HEK293 (cell line): Measurements from ENCODE around the gene ODF2.

Experiments
- CTCF ChIA-PET: fragments of 350-600 bp; formaldehyde crosslinking; extraction: SDS; loops from one replicate; lab custom pipeline; 2021; ENCODE audit warnings: antibody characterized with exemption; lab: Yijun Ruan, JAX
- POLR2A ChIA-PET: fragments of 300-600 bp; formaldehyde crosslinking; extraction: SDS; loops from one replicate; lab custom pipeline; 2020; ENCODE audit warnings: antibody characterized with exemption, inconsistent platforms; lab: Yijun Ruan, JAX
- H3K27ac ChIP-seq: fragments of 200-500 bp; sonication (Bioruptor generic); 2 replicates; pipeline ENCODE4 v1.5.1; 2014; ENCODE audit warnings: low read depth, low read length, control low read depth, inconsistent platforms; ENCODE audit errors: extremely low read depth
- H3K36me3 ChIP-seq, 2 experiments: fragments of 200-500 bp in 1 of 2; sonication (Bioruptor generic) in 1 of 2; 1 replicate in 1 of 2; 2 replicates in 1 of 2; pipeline ENCODE4 v1.5.1; 2014 to 2017; ENCODE audit warnings: inconsistent platforms in 2 of 2, low read length in 2 of 2; ENCODE audit not compliant: control insufficient read depth in 2 of 2, insufficient read depth in 1 of 2
- H3K4me1 ChIP-seq: fragments of 200-500 bp; sonication (Bioruptor generic); 2 replicates; pipeline ENCODE4 v1.5.1; 2014; ENCODE audit warnings: mild to moderate bottlenecking, low read length, inconsistent platforms; ENCODE audit not compliant: control insufficient read depth, insufficient read depth
- H3K4me3 ChIP-seq: 2 replicates; pipeline ENCODE4 v1.5.1; 2011; ENCODE audit warnings: low read depth, mild to moderate bottlenecking, control low read depth, low read length, moderate library complexity
- H3K9me3 ChIP-seq: fragments of 200-500 bp; sonication (Bioruptor generic); 2 replicates; pipeline ENCODE4 v1.5.1; 2014; ENCODE audit warnings: low read depth, low read length, inconsistent platforms; ENCODE audit not compliant: control insufficient read depth, insufficient read depth
- GLI4 ChIP-seq: fragments of 450-650 bp; formaldehyde crosslinking; IDR thresholded peaks from 2 replicates; pipeline ENCODE4 v1.5.1; 2016; ENCODE audit warnings: missing biosample characterization, missing genetic modification characterization
- HOXA7 ChIP-seq: sonication (generic); formaldehyde crosslinking; IDR thresholded peaks from 2 replicates; pipeline ENCODE4 v1.8.1; 2022; ENCODE audit warnings: missing genetic modification reagents, borderline replicate concordance
- HOXD13 ChIP-seq: sonication (generic); formaldehyde crosslinking; IDR thresholded peaks from 2 replicates; pipeline ENCODE4 v1.8.0; 2022; ENCODE audit warnings: missing genetic modification reagents, borderline replicate concordance
- REPIN1 ChIP-seq: fragments of 450-650 bp; formaldehyde crosslinking; IDR thresholded peaks from 2 replicates; pipeline ENCODE4 v1.5.1; 2017; ENCODE audit warnings: missing biosample characterization, missing genetic modification characterization, low read depth
- YY2 ChIP-seq: fragments of 450-650 bp; formaldehyde crosslinking; IDR thresholded peaks from 2 replicates; pipeline ENCODE4 v1.5.1; 2016; ENCODE audit warnings: missing biosample characterization, missing genetic modification characterization
- ZBTB21 ChIP-seq: fragments of 450-650 bp; formaldehyde crosslinking; IDR thresholded peaks from 2 replicates; pipeline ENCODE4 v1.5.1; 2017; ENCODE audit warnings: missing biosample characterization, missing genetic modification characterization
- ZNF121 ChIP-seq: fragments of 450-650 bp; formaldehyde crosslinking; IDR thresholded peaks from 2 replicates; pipeline ENCODE4 v1.5.1; 2016; ENCODE audit warnings: missing biosample characterization, missing genetic modification characterization
- ZNF16 ChIP-seq: fragments of 450-650 bp; formaldehyde crosslinking; IDR thresholded peaks from 2 replicates; pipeline ENCODE4 v1.5.1; 2016; ENCODE audit warnings: low read depth, missing biosample characterization, missing genetic modification characterization
- ZNF48 ChIP-seq: fragments of 450-650 bp; formaldehyde crosslinking; IDR thresholded peaks from 2 replicates; pipeline ENCODE4 v1.5.1; 2016; ENCODE audit warnings: missing biosample characterization, missing genetic modification characterization
- ZNF600 ChIP-seq: fragments of 450-650 bp; formaldehyde crosslinking; IDR thresholded peaks from 2 replicates; pipeline ENCODE4 v1.5.1; 2016; ENCODE audit warnings: missing biosample characterization, missing genetic modification characterization
- ZNF701 ChIP-seq: fragments of 450-650 bp; formaldehyde crosslinking; IDR thresholded peaks from 2 replicates; pipeline ENCODE4 v1.5.1; 2016; ENCODE audit warnings: missing biosample characterization, missing genetic modification characterization
- ZNF707 ChIP-seq: fragments of 450-650 bp; formaldehyde crosslinking; IDR thresholded peaks from 2 replicates; pipeline ENCODE4 v1.5.1; 2016; ENCODE audit warnings: missing biosample characterization, missing genetic modification characterization
- ZNF837 ChIP-seq: fragments of 450-650 bp; formaldehyde crosslinking; IDR thresholded peaks from 2 replicates; pipeline ENCODE4 v1.5.1; 2016; ENCODE audit warnings: missing biosample characterization, missing genetic modification characterization
- TF ChIP-seq, protein P1 (sequence below): fragments of 450-650 bp; formaldehyde crosslinking; IDR thresholded peaks from 2 replicates; pipeline ENCODE4 v1.5.1; 2016; ENCODE audit warnings: missing biosample characterization, missing genetic modification characterization
- TF ChIP-seq, protein P2 (sequence below): fragments of 450-650 bp; formaldehyde crosslinking; IDR thresholded peaks from 2 replicates; pipeline ENCODE4 v1.5.1; 2016; ENCODE audit warnings: missing biosample characterization, missing genetic modification characterization
- TF ChIP-seq, protein P3 (sequence below): fragments of 450-650 bp; formaldehyde crosslinking; IDR thresholded peaks from 2 replicates; pipeline ENCODE4 v1.5.1; 2016; ENCODE audit warnings: missing biosample characterization, missing genetic modification characterization

ODF2 gene

DNA sequence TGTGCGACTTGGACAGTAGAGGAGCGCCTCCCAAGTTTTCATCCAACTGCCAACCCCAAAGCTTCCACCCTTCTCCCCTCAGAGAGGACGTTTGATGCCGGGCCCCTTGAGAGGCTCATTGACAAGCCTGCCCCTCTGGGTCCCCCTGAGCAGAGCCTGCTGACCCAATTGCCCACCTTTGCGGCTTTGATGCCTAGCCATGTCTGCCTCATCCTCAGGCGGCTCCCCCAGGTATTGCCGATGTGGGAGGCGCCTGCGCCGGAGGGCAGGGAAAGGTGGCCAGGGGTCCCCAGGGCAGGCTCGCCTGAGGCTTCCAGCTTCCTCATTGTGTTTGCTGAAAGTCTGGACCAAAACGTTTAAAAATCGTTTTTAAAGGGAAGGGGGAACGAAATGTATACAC lies 1.4 kb downstream of the ODF2 start:
- ChIA-PET POLR2A (interaction anchor here (0.5 to 0.7 kb wide), 2 partner anchors 181 to 267 kb away, joined by 3 to 6 read pairs; no protein-coding TSS in a partner anchor), CTCF (interaction anchor here (0.7 to 1.0 kb wide), 2 partner anchors 18 to 732 kb away, joined by 3 to 4 read pairs; no protein-coding TSS in a partner anchor)
- H3K36me3 ChIP-seq: peaks cover 7 to 32% of the 10 kb centered on the region in 2 experiments; a peak in 2 of 3 replicates
- H3K4me3 ChIP-seq: peak overlapping the region; percentile 49
- no peaks in the 10 kb centered on the region for H3K9me3 ChIP-seq
- H3K27ac ChIP-seq: no peak overlapping the region
- TF ChIP-seq, protein P1, sequence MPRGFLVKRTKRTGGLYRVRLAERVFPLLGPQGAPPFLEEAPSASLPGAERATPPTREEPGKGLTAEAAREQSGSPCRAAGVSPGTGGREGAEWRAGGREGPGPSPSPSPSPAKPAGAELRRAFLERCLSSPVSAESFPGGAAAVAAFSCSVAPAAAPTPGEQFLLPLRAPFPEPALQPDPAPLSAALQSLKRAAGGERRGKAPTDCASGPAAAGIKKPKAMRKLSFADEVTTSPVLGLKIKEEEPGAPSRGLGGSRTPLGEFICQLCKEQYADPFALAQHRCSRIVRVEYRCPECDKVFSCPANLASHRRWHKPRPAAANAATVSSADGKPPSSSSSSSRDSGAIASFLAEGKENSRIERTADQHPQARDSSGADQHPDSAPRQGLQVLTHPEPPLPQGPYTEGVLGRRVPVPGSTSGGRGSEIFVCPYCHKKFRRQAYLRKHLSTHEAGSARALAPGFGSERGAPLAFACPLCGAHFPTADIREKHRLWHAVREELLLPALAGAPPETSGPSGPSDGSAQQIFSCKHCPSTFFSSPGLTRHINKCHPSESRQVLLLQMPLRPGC (tag by site-specific recombination): no peak
- TF ChIP-seq ZNF600 (tag by site-specific recombination): peak; percentile 1; the same call in 1 of the 2 replicates
- peaks cover 2% of the 10 kb centered on the region; the same call in 1 of the 2 replicates for H3K4me1 ChIP-seq

DNA sequence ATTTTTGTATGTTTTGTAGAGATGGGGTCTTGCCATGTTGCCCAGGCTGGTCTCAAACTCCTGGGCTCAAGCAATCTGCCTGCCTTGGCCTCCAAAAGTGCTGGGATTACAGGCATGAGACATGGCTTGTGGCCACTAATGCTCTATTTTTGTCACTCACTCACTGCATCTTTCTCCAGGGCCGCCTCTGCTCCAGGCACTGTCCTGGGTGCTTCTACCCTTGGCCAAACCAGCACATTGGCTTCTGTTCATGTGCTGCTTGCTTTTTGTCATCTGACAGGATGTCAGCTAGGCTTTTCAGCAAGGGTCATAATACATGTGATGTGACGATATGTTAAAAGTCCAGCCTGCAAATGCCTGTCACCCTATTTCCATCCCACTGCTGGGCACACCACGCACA lies 3.2 kb downstream of the ODF2 start:
- ChIA-PET POLR2A (interaction anchor here (0.7 kb wide), 1 partner anchor 316 kb away, joined by 4 read pairs; no protein-coding TSS in a partner anchor), CTCF (interaction anchor here (0.6 to 0.8 kb wide), 2 partner anchors 20 to 269 kb away, joined by 3 read pairs; no protein-coding TSS in a partner anchor)
- H3K4me3 ChIP-seq: no peak overlapping the region
- no peaks in the 10 kb centered on the region for H3K9me3 ChIP-seq
- peaks cover 19 to 46% of the 10 kb centered on the region in 2 experiments; a peak in 2 of 3 replicates for H3K36me3 ChIP-seq
- TF ChIP-seq, protein P2, sequence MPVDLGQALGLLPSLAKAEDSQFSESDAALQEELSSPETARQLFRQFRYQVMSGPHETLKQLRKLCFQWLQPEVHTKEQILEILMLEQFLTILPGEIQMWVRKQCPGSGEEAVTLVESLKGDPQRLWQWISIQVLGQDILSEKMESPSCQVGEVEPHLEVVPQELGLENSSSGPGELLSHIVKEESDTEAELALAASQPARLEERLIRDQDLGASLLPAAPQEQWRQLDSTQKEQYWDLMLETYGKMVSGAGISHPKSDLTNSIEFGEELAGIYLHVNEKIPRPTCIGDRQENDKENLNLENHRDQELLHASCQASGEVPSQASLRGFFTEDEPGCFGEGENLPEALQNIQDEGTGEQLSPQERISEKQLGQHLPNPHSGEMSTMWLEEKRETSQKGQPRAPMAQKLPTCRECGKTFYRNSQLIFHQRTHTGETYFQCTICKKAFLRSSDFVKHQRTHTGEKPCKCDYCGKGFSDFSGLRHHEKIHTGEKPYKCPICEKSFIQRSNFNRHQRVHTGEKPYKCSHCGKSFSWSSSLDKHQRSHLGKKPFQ (tag by site-specific recombination): no peak
- TF ChIP-seq ZNF121 (tag by site-specific recombination): 0 out of 2 replicates have a peak, but pooled peaks have one; percentile 11
- H3K4me1 ChIP-seq: peaks cover 2% of the 10 kb centered on the region; the same call in 1 of the 2 replicates
- no peak overlapping the region for H3K27ac ChIP-seq

DNA sequence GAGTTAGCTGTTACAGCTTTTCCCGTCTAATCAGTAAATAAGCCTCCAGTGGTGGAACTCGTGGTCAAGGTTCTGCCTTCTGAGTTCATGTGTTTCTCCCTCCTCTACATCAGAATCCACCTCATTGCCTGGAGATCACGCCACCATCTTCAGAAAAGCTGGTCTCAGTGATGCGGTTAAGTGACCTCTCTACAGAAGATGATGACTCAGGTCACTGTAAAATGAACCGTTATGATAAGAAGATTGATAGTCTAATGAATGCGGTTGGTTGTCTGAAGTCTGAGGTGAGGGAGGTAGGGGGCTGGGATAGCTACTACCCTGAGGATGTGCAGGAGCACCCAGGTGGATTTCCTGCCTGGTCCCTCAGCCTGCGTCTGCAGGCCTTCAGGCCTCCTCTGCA lies 13.3 kb downstream of the ODF2 start:
- ChIA-PET CTCF (interaction anchor here (1.3 kb wide), 2 partner anchors 30 to 107 kb away, joined by 5 read pairs; no protein-coding TSS in a partner anchor), POLR2A (no interaction called here)
- H3K27ac ChIP-seq: no peak overlapping the region
- no peaks in the 10 kb centered on the region for H3K9me3 ChIP-seq
- TF ChIP-seq REPIN1 (tag by site-specific recombination) (no peak), ZNF701 (tag by site-specific recombination) (no peak), ZNF48 (tag by site-specific recombination) (no peak), ZBTB21 (tag by site-specific recombination) (no peak)
- TF ChIP-seq, protein P3, sequence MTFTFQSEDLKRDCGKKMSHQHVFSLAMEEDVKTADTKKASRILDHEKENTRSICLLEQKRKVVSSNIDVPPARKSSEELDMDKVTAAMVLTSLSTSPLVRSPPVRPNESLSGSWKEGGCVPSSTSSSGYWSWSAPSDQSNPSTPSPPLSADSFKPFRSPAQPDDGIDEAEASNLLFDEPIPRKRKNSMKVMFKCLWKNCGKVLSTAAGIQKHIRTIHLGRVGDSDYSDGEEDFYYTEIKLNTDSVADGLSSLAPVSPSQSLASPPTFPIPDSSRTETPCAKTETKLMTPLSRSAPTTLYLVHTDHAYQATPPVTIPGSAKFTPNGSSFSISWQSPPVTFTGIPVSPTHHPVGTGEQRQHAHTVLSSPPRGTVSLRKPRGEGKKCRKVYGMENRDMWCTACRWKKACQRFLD (tag by site-specific recombination): no peak
- no peaks in the 10 kb centered on the region for H3K4me1 ChIP-seq
- no peak overlapping the region for H3K4me3 ChIP-seq
- H3K36me3 ChIP-seq: peaks cover 19 to 56% of the 10 kb centered on the region in 2 experiments; a peak in 2 of 3 replicates

DNA sequence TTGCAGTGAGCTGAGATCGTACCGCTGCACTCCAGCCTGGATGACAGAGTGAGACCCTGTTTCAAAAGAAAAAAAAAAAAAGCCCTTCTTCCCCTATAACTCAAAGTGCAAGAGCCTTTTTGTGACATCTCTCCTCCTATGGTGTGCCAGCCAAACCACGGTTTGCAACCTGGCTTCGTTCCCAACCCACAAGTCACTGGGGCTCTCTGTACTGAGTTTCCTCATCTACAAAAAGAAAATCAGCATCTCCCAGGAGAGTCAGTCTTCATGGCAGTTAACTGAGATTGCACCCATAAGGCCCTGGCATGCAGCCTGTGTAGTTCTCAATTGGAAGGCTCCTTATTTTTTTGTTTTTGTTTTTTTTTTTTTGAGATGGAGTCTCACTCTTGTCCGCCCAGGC lies 14.8 kb downstream of the ODF2 start:
- H3K27ac ChIP-seq: no peak overlapping the region
- peaks cover 16 to 54% of the 10 kb centered on the region in 2 experiments; a peak in 2 of 3 replicates for H3K36me3 ChIP-seq

More for the DNA sequence above, 14.8 kb downstream of the ODF2 start:
- POLR2A ChIA-PET: interaction anchor here (1.4 kb wide), 1 partner anchor 9 kb away, joined by 3 read pairs; no protein-coding TSS in a partner anchor
- CTCF ChIA-PET: no interaction called here
- Histone ChIP-seq H3K9me3 (no peaks in the 10 kb centered on the region), H3K4me3 (no peak overlapping the region), H3K4me1 (no peaks in the 10 kb centered on the region)
- TF ChIP-seq ZNF16 (tag by site-specific recombination) (no peak), HOXD13 (CRISPR knock-in tag) (no peak), YY2 (no peak), GLI4 (tag by site-specific recombination) (no peak), ZNF837 (tag by site-specific recombination) (no peak), ZNF707 (tag by site-specific recombination) (no peak), HOXA7 (CRISPR knock-in tag) (no peak)
